NCI-H774 (cell line): ENCODE measurements around the gene XIST.
"Not testable (repeated sequence)": the region's sequence is repeated elsewhere in the genome, so short reads cannot be mapped to it uniquely, and the experiment has no call there.

ENCODE experiments used
- DNase-seq: peaks from one replicate; lab custom pipeline; 2025; lab: John Stamatoyannopoulos, UW

Gene XIST

GRCh38 chrX:73799888-73800287 is 52.6 kb downstream of the XIST start:
- no peak for DNase-seq

- not testable (repeated sequence) for DNase-seq
Measured at GRCh38 chrX:73792511-73792910, 60.0 kb downstream of the XIST start.

DNA sequence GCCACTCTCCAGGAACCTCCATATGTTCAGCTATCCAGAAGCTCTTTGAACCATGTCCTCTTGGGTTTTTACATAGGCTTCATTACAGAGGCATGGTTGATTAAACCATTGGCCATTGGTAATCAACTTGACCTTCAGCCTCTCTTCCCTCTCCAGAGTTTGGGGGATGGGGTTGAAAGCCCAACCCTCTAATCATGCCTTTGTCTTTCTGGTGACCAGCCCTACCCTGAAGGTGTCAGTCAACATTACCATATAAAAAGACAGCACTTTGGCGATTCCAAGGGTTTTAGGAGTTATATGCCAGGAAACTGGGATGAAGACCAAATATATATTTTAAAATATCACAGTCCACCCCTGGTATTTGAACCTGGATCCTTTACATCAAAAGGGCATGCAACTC is 67.0 kb downstream of the XIST start:
- DNase-seq = no peak
